Choroid plexus epithelial cell (primary cell): ENCODE data around the gene LZIC.
A peak's percentile ranks its signal among the peaks of the same experiment; 100 is the strongest.

Experiments
- DNase-seq: peaks from one replicate; pipeline ENCODE4 v3.0.0-alpha.2; 2010; ENCODE audit warnings: low read depth
- H3K4me3 ChIP-seq: 2 replicates; pipeline ENCODE4 v1.5.1; 2011; ENCODE audit warnings: low read depth, mild to moderate bottlenecking, control low read depth, low read length, moderate library complexity
- CTCF ChIP-seq: conservative IDR thresholded peaks from 2 replicates; pipeline ENCODE4 v1.5.1; 2011; ENCODE audit warnings: low read depth, mild to moderate bottlenecking, control low read depth, inconsistent platforms, low read length, moderate library complexity

The LZIC gene

GRCh38 chr1:9906466-9906865 is 36.7 kb downstream of the LZIC start:
- no peak overlapping the region for H3K4me3 ChIP-seq
- no peak for DNase-seq
- no peak for TF ChIP-seq CTCF

GRCh38 chr1:9905010-9905409 is 38.2 kb downstream of the LZIC start:
- DNase-seq: peak; percentile 39
- no peak overlapping the region for H3K4me3 ChIP-seq
- no peak for TF ChIP-seq CTCF

GRCh38 chr1:9904596-9904995 is 38.6 kb downstream of the LZIC start:
- peak; percentile 57 for DNase-seq
- no peak for TF ChIP-seq CTCF
- H3K4me3 ChIP-seq: no peak overlapping the region

GRCh38 chr1:9903801-9904527 is 39.2 kb downstream of the LZIC start:
- no peak for TF ChIP-seq CTCF
- DNase-seq: no peak

GRCh38 chr1:9902060-9902452 is 41.1 kb downstream of the LZIC start:
- no peak for DNase-seq
- no peak for TF ChIP-seq CTCF
- no peak overlapping the region for H3K4me3 ChIP-seq

More at GRCh38 chr1:9903801-9904527, 39.2 kb downstream of the LZIC start:
- no peak overlapping the region for H3K4me3 ChIP-seq

- H3K4me3 ChIP-seq: no peak overlapping the region
- DNase-seq: no peak
- TF ChIP-seq CTCF: no peak
These were observed 41.8 kb downstream of the LZIC start for GRCh38 chr1:9901148-9902059.
